ENCODE data around the gene LGALS14. TPM values are rescaled to one million over a fixed set of nuclear protein-coding genes. Genes with fewer than 3 reads are reported as not detected.
"Not testable (repeated sequence)": the region's sequence is repeated elsewhere in the genome, so short reads cannot be mapped to it uniquely, and the experiment has no call there.

Gene LGALS14, protein sequence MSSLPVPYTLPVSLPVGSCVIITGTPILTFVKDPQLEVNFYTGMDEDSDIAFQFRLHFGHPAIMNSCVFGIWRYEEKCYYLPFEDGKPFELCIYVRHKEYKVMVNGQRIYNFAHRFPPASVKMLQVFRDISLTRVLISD
- not detected for total RNA-seq

DNA sequence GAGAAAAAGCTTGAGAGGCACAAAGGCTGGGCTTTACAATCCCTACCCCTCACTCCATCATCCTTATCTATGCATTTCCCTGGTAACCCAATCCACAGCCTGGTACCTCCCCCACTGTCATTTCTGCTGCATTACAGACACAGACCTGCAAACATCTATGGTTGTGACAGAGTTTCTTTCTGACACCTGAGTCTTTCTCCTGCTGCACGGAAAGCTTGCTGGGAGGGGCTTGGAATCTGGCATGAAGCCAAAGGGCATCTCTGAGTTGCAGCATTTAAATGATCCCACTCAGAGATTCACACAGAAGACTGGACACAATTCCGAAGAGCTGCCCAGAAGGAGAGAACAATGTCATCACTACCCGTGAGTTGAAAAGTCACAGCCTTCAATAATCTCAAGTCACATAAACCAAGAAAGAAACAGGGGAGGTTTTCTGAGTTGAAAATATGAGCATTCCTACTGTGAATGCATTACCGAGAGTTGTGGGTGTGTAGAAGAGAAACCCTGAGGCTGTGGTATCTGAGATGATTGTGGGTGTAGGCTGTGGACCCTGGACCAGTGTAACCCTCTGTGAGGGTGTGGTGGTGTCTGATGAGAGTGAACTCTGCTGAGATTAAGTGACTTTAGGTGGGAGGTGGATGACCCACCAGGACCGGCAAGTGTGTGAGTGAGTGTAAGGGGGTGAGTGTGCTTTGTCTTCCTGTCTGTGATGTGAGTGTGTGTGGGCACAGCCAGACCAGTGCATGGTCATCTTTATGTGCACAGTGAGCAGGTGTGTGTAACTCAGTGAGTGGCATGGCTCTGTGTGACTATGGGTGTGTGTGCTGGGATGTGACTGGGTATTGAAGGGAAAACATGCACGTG is at the start of gene LGALS14:
LGALS14 (plus strand) TSS at position 301 of the 864 bp plus-strand sequence; CDS start at position 349, 48 bp downstream.
- no peak for DNase-seq (ENCODE audit: low spot score)

DNA sequence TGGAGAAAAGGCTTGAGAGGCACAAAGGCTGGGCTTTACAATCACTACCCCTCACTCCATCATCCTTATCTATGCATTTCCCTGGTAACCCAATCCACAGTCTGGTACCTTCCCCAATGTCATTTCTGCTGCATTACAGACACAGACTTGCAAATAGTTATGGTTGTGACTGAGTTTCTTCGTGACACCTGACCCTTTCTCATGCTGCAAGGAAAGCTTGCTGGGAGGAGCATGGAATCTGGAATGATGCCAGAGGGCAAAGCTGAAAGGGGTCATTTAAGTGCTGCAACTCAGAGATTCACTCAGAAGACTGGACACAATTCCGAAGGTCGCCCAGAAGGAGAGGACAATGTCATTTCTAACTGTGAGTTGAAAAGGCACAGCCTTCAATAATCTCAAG is 48.7 kb upstream of the LGALS14 start, which contains the start of gene LGALS16:
LGALS16 (plus strand) TSS at position 301 of the 400 bp plus-strand sequence; CDS start at position 350, 49 bp downstream.
- no peak for DNase-seq (ENCODE audit: low spot score)

DNA sequence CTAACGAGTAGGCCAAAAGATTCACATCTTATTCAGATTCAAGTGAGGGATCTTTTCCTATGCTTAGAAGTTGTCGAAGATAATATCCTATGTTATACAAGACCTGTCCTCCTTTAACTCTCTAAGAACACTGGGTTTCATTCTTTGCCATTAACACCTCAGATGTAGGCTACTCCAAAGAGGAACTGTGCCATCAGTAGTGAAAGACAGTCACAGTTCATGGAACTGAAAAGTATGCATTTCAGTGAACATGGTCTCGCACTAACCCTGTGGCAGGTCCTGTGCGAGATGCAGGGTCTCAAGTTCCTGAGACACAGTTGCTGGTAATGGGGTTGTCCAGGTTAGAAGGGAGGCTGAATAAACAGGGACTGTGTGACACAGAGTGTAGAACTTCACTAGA is 44.5 kb upstream of the LGALS14 start:
- no peak for DNase-seq (ENCODE audit: low spot score)

DNA sequence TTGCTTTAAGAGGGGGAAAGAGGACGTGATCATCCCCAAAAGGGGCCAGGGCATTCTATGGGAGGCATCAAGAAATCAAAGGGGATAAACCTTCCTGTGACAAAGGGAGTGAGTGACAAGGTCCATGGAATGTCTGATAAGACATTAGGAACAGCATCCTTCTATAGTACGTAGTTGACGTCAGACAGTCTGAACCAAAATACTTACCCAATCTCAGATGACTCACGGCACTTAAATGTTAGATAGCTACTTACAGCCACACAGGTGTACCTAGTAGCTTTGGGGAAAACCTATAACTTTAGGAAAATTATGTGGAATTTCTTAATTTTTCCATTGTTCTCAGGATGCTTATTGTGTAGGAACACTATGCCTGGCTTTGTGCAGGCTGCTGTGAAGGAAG is 43.6 kb upstream of the LGALS14 start:
- no peak for DNase-seq (ENCODE audit: low spot score)

DNA sequence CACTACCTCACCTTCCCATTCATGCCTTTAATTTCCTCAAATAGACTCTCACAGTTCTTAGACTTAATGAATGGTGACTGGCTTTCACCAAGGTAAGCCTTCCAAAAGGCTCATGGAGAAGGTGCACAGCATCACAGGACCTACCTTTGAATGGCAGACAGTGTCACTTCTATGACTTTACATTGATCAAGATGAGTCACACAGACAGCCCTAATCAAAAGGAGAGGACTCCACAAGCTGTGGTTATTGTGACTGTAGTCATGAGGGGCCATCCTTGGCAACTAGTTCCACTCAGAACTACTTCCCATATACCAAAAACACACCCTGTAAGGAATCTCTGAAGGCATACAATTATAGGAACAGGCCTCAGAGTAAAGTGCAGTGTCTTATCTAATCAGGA is 42.7 kb upstream of the LGALS14 start:
- no peak for DNase-seq (ENCODE audit: low spot score)

DNA sequence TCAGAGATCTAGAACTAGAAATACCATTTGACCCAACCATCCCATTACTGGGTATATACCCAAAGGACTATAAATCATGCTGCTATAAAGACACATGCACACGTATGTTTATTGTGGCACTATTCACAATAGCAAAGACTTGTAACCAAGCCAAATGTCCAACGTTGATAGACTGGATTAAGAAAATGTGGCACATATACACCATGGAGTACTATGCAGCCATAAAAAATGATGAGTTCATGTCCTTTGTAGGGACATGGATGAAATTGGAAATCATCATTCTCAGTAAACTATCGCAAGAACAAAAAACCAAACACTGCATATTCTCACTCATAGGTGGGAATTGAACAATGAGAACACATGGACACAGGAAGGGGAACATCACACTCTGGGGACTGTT is 34.4 kb upstream of the LGALS14 start:
- DNase-seq (ENCODE audit: low spot score) = not testable (repeated sequence)

DNA sequence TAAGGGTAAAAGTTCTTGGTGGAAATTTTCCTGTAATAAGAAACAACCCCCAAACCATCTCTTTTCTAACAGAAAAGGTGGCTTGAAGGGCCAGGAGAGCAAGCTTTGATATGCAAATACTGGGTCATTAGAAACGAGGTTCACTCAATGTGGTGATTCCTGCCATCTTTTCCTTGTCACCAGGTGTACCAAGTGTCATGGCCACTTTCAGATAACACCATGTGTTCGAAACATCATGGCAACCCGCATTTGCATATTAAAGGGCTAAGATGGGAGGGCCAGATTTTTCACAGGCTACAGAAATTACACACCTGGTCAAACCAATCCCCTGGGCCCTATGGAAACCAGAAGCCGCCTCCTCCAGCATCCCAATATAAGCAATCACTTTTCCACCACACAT is 33.3 kb upstream of the LGALS14 start:
- DNase-seq (ENCODE audit: low spot score) = no peak

DNA sequence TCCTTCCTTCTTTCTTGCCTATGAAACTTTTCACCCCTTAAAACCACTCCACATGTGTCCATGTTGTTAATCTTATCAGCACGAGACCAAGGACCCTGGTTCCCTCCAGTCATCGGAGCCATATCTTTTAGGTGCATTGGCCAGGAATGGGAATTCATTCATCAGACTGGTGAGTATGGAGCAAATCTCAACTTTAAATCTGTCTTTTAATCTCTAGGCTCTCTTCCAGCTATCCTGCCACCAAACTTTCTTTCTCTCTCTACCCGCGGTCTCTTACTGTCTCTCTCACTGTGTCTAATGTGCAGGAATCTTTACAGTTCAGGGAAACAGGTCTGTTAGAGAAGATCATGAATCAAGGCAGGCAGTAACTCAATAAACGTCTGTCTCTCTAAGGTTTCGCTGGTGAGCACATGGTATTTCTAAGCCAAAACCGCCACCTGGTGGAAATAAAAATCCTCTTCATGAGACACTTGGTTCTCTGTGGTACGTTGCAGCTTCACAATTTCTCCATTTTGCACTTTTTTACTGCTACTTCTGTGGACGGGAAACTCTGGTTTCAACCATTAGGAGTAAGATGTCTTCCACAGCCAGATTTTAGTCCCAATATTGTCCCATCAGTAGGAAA is 32.4 kb upstream of the LGALS14 start:
- DNase-seq (ENCODE audit: low spot score) = peak; percentile 29

DNA sequence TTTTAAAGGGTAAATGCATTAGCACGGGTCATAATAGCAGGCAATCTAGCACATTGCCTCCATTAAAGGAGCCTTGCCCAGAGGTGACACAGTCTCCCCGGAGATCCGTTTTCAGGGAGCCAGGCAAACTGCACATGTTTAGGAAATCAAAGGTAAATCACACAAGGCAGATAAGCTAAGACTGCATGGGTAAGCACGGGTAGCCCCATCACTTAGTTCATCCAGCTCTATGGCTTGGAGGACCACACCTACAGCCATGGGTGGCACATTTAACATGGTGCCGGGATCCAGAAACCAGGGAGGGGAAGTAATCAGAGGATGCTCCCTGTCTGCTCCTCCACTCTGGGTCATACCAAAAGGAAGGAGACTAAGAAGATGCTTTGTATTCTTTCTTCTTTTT is 31.8 kb upstream of the LGALS14 start:
- no peak for DNase-seq (ENCODE audit: low spot score)

DNA sequence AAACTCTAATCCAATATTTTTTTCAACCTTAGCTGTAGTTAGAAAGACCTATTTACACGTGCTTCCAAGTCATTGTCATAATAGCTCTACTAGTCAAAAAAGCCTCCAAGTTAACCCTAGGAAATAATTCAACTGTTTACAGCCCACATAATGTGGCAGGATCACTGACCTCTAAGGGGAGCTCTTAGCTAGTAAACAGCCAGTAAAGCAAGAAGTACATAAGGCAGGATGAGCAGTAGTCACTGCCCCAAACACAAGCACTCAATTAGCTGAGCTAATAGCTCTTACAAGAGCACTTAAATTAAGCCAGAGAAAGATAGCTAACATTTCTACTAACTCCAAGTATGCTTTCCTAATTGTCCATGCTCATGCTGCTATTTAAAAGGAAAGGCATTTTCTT is 30.4 kb upstream of the LGALS14 start:
- DNase-seq (ENCODE audit: low spot score) = not testable (repeated sequence)

DNA sequence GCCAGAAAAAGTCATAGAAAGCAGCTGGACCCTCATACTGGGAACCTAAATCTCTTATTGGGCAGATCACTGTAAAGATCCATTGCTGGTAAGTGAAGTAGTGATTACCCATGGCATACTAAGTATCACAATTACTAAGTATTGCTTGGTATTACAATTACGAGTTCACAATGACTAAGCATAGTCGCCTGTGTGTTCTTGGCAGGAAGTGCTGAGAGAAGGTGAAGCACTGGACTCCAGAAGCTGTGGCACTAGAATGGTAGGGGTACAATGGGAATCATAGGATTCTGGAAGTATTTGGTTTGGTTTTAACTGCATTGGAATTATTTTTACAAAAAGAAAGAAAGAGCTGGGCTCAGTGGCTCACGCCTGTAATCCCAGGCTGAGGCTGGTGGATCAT is 28.3 kb upstream of the LGALS14 start:
- DNase-seq (ENCODE audit: low spot score) = no peak

DNA sequence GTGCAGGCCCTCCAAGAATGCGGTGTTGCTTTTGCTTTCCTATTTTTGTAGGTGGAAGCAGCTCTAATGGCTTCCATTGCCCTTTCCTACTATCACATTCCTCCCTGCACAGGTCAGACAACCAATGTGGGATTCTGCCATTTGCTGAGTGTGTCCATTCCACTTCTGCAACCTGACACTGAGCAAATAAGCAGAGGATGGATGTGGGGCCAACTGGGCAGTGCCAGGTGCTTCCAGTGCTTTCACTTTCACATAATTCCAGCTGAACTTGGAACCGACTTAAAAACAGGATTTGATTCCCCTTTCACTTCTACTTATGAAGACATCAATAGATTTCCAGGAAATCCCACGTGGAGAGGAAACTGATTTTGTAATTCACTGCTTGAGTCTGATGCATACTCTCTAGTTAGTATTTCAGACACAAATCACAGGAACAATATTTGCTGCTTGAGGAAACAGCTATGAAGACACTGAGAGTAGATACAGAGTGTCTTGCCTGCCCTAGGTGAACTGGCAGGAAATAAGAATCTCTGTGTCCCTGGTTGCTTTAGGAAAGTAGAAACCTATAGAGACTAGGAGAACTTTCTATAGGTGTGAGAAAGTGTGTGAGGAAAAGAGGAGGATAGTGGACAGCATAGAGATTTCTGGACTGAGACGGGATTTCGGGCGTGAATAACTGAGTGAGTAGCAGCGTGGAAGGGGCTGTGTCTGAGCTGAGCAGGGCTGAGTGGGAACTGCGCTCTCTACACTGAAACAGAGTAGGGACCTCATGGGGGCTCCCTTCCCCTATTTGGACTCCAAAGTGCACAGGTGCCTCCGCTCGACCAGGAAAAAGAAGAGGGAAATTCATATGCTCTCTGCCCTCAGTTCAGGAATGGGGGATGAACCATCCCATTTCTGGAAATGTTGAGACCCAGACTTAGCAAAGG is 26.1 kb upstream of the LGALS14 start:
- DNase-seq (ENCODE audit: low spot score) = peak; percentile 23

DNA sequence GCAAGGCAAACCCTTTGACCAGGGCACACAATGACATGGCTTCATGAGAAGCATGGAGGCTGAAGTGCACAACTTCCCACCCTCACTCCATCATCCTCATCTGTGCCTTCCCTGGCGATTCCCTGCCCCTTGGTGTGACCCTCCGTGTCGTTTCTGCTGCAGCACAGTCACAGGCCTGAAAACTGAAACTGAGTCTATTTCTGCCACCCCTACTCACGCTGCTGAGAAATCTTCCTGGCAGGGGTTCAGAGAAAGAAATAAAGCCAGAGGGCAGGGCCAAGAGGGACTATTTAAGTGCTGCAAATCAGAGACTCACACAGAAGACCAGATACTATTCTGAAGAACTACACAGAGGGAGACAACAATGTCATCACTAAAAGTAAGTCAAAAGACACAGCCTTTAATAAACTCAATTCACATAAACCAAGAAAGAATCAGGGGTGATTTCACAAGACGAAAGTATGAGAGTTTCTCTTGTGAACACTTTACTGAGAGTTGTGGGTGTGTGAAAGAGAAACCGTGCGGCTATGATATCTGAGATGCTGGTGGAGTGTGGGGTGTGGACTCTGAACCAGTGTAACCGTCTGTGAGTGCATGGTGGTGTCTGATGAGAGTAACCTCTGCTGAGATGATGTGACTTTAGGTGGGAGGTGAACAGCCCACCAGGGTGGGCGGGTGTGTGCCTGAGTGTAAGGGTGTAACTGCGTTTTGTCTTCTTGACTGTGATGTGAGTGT is 25.1 kb upstream of the LGALS14 start:
- no peak for DNase-seq (ENCODE audit: low spot score)

DNA sequence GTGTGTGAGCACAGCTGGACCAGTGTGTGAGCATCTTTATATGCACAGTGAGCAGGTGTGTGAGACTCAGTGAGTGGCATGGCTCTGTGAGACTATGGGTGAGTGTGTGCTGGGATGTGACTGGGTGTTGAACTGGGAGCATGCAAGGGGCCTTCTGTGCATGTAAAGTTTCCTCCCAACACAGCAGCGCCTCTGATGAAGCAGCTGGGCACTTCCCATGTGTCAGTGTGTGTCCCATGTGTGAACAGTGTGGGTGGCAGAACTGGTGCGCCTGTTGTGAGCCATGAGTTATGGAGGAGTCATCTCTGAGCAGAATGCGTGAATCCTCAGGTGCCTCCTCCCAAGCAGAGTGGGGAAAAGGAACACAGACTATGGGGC is 24.5 kb upstream of the LGALS14 start:
- no peak for DNase-seq (ENCODE audit: low spot score)

DNA sequence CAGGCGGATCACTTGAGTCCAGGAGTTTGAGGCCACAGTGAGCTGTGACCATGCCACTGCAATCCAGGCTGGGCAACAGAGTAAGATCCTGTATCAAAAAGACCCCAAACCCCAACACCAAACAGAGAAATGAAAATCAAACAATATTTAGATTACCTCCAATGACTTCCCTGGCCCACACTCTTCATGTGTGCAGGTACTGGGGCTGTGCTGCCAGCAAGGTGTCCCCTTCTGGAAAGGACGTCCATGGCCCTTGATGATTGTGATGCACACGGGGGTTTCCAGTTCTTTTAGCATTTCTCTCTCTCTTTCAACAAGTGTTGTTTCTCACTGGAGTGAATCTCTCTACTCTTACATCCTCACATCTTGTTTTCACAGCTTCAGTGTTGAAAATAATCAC is 23.7 kb upstream of the LGALS14 start:
- DNase-seq (ENCODE audit: low spot score) = no peak

DNA sequence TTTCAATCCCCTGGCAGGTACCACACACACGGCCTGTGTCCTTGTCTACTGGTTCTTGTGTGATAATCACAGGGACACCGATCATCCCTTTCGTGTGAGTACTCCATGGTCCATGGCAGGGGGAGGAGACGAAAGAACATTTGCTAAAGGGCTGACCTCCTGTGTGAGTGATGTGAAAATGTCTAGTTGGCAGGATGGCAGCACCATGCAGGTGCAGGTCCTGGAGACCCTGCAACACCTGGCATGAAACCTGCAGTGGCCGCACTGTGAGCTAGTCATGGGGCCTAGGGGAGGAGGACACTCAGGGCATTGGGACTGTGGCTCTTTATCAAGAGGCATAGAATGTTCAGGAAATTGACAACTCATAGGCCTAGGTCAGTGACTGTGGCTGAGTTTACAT is 22.9 kb upstream of the LGALS14 start:
- no peak for DNase-seq (ENCODE audit: low spot score)

DNA sequence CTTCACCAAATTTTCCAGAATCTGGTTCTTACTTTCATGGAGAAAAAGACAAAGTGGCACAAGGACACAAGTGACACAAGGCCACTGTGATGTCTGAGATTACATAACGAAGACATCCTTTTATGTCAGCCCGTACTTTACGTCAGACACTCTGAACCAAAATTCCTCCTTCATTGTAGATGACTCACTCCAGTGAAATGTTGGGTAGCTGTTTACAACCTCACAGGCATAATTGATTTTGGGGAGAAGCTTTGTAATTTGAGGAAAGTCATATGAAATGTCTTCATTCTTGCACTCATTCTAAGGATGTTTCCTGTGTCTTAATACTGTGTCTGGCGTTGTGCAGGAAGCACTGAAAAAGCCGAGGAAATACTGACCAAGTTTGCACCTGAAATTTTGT is 20.0 kb upstream of the LGALS14 start:
- DNase-seq (ENCODE audit: low spot score) = no peak

DNA sequence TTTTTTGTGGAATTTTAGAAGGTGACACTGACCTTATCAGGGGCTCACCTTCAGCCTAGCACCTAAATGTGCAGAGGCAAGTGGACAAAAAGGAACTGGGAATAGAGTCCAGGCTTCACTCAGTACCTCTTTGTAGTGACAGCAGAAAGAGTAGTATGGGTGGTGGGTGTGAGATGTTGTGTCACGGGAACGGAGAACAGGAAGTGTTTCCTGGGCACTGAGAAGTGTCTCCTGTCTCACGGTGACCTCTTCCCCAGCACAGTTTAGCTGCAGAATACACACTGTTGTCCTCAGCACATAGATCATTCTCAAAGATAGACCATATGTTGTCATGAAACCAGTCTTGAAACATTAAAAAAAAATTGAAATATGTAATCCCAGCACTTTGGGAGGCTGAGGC is 17.5 kb upstream of the LGALS14 start:
- DNase-seq (ENCODE audit: low spot score) = no peak

DNA sequence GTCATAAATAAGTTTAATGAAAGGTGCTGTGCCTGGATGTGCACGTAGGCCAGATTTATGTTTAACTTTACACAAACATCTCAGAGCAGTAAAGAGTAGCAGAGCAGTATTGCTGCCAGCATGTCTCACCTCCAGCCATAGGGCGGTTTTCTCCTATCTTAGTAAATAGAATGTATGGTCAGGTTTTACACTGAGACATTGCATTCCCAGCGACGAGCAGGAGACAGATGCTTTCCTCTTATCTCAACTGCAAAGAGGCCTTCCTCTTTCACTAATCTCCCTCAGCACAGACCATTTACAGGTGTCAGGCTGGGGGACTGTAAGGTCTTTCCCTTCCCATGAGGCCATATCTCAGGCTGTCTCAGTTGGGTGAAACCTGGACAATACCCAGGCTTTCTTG is 15.6 kb upstream of the LGALS14 start:
- not testable (repeated sequence) for DNase-seq (ENCODE audit: low spot score)

DNA sequence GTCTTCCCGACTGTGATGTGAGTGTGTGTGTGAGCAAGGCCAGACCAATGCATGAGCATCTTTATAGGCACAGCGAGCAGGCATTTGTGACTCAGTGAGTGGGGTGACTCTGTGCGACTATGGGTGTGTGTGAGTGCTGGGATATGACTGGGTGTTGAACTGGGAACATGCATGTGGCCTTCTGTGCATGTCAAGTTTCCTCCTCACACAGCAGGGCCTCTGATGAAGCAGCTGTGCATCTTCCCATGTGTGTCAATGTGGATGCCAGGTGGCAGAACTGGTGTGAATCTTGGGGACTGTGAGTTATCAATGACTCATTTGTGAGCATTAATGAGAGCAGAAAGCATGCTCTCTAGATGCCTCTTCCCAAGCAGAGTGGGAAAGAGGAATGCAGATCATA is 12.1 kb upstream of the LGALS14 start:
- DNase-seq (ENCODE audit: low spot score) = no peak

DNA sequence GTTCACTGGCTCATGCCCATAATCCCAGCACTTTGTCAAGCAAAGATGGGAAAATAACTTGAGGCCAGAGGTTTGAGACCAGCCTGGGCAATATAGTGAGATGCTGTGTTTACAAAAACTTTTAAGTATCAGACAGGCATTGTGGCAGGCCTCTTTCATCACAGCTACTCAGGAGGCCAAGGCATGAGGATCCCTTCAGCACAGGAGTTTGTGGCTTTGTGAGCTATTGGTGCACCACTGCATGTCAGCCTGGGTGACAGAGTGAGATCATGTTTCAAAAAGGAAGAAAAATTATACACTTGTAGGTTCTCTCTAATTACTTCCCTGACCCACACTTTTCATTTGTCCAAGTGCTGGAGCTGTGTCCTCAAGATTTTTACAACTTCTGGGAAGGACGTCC is 11.5 kb upstream of the LGALS14 start:
- no peak for DNase-seq (ENCODE audit: low spot score)

Measured in mucosa of gallbladder (tissue), 1 donor.